ENCODE measurements around the gene HIVEP3. TPM values are rescaled to one million over a fixed set of nuclear protein-coding genes. Genes with fewer than 3 reads are reported as not detected.

HIVEP3 gene
- total RNA-seq, 1 experiment from 2014 or later, result 1.4 TPM

DNA sequence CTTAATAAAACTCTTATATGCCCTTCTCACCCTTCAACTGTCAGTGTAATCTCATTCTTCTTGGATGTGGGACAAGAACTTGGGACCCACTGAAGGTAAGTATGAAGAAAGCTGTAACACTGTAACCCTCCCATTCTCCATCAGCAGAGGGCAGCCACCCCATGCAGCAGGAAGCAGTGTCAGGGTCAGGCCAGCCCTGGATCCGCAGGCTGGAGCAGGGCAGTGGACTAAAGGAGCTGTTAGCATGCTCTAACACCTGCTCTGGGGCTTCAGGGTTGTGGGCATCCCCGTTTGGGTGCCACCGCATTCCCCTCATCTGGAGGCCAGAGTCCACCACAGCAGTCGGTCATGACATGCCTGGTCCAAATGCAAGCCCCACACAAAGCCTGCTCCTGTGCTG lies 156.5 kb downstream of the HIVEP3 start:
- Histone ChIP-seq H3K27me3 (ENCODE audit: insufficient read depth, low read length) (no peaks in the 10 kb centered on the region), H4K20me1 (ENCODE audit: control insufficient read depth, insufficient read depth, insufficient read length) (no peaks in the 10 kb centered on the region), H3K23me2 (ENCODE audit: insufficient read length, low read depth, low read length, poor library complexity, severe bottlenecking) (no peaks in the 10 kb centered on the region), H4K5ac (ENCODE audit: insufficient read length, low read depth, low read length) (no peak overlapping the region), H3K4me1 (ENCODE audit: insufficient read depth, low read length) (no peaks in the 10 kb centered on the region), H2BK20ac (ENCODE audit: low read depth, low read length, poor library complexity, severe bottlenecking) (no peak overlapping the region), H3K23ac (ENCODE audit: insufficient read length, low read depth, low read length) (no peak overlapping the region), H2BK5ac (ENCODE audit: insufficient read length, low read length) (no peak overlapping the region), H3K4ac (ENCODE audit: low read depth, low read length) (no peak overlapping the region), H2BK15ac (ENCODE audit: low read depth, low read length) (no peak overlapping the region), H2BK120ac (ENCODE audit: low read depth, low read length, poor library complexity, severe bottlenecking) (no peak overlapping the region), H3K9ac (ENCODE audit: extremely low read depth, insufficient read length, low read length) (no peak overlapping the region), H3K9me3 (ENCODE audit: control insufficient read depth, low read depth, low read length) (peaks cover 9% of the 10 kb centered on the region), H3K79me1 (ENCODE audit: insufficient read depth, low read depth, low read length, poor library complexity, severe bottlenecking) (no peaks in the 10 kb centered on the region), H3K4me2 (ENCODE audit: insufficient read depth, insufficient read length, low read length) (no peak overlapping the region), H4K8ac (replicated peaks; ENCODE audit: insufficient read length, low read depth, low read length) (no peak overlapping the region), H3T11ph (ENCODE audit: low read length) (no peak overlapping the region), H3K18ac (ENCODE audit: insufficient read length, low read depth, low read length) (no peak overlapping the region), H3K79me2 (ENCODE audit: insufficient read depth, low read length) (no peaks in the 10 kb centered on the region), H2AK5ac (ENCODE audit: insufficient read length, low read length) (no peak overlapping the region), H4K91ac (ENCODE audit: insufficient read length, low read depth, low read length) (no peak overlapping the region), H3K56ac (ENCODE audit: insufficient read length, low read depth, low read length) (no peak overlapping the region), H3K14ac (ENCODE audit: insufficient read depth, low read length) (no peak overlapping the region), H2AFZ (ENCODE audit: low read length) (no peak overlapping the region), H2BK12ac (ENCODE audit: insufficient read length, low read depth, low read length) (no peak overlapping the region), H3K27ac (ENCODE audit: insufficient read length, low read depth, low read length) (no peak overlapping the region)
- peaks cover 0 to 3% (median 0%) of the 10 kb centered on the region in 3 experiments; a peak in 1 of 7 replicates for H3K36me3 Mint-ChIP-seq (ENCODE audit: insufficient read depth in 1 of 3, low read depth in 3 of 3)
- peaks cover 0 to 5% of the 10 kb centered on the region in 2 experiments; a peak in 3 of 4 replicates for H3K4me1 Mint-ChIP-seq
- WGBS (ENCODE audit: extremely low coverage, insufficient read length, low lambda C conversion rate), result no CpG with 5 or more reads among the region's 4 CpGs
- H3K4me3 Mint-ChIP-seq, result no peak overlapping the region
- peak; percentile 73 for DNase-seq
- peaks cover 5% of the 10 kb centered on the region for H3K27me3 Mint-ChIP-seq (ENCODE audit: low read depth)
- TF ChIP-seq, protein P1, sequence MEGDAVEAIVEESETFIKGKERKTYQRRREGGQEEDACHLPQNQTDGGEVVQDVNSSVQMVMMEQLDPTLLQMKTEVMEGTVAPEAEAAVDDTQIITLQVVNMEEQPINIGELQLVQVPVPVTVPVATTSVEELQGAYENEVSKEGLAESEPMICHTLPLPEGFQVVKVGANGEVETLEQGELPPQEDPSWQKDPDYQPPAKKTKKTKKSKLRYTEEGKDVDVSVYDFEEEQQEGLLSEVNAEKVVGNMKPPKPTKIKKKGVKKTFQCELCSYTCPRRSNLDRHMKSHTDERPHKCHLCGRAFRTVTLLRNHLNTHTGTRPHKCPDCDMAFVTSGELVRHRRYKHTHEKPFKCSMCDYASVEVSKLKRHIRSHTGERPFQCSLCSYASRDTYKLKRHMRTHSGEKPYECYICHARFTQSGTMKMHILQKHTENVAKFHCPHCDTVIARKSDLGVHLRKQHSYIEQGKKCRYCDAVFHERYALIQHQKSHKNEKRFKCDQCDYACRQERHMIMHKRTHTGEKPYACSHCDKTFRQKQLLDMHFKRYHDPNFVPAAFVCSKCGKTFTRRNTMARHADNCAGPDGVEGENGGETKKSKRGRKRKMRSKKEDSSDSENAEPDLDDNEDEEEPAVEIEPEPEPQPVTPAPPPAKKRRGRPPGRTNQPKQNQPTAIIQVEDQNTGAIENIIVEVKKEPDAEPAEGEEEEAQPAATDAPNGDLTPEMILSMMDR (conservative IDR thresholded peaks at IDR 0.05), result no peak; the same call in 2 of the 3 replicates
- no peak overlapping the region for H3K27ac Mint-ChIP-seq
- peaks cover 11 to 12% of the 10 kb centered on the region in 2 experiments; a peak in 4 of 5 replicates for H3K9me3 Mint-ChIP-seq

All from H9 (cell line).